Testis (tissue), 2 donors: ENCODE data around the gene TTLL7.

Experiments used
- CTCF ChIP-seq, 3 experiments: fragments of 450-650 bp in 2 of 3; fragments of 200-600 bp in 1 of 3; sonication (generic) in 1 of 3; IDR thresholded peaks; one replicate each; pipeline ENCODE4 v1.5.1; 2016 to 2019; ENCODE audit warnings: antibody characterized with exemption in 3 of 3, mild to moderate bottlenecking in 2 of 3, moderate library complexity in 1 of 3
- POLR2A ChIP-seq: fragments of 450-650 bp; IDR thresholded peaks from one replicate; pipeline ENCODE4 v1.6.1; 2017; ENCODE audit warnings: antibody characterized with exemption, mild to moderate bottlenecking, moderate library complexity

GRCh38 chr1:83901547-83902155, 97.3 kb downstream of the TTLL7 start:
- no peak for TF ChIP-seq CTCF (IDR thresholded peaks at IDR 0.05)
- no peak for TF ChIP-seq POLR2A
